GM12865 (cell line): ENCODE results near the gene ZKSCAN3.

Source experiments
- DNase-seq: peaks from one replicate; pipeline ENCODE4 v3.0.0; 2010; ENCODE audit warnings: low read depth
- H3K4me3 ChIP-seq: 2 replicates; pipeline ENCODE4 v1.5.1; 2011; ENCODE audit warnings: mild to moderate bottlenecking, low read depth, low read length, control low read depth
- TF ChIP-seq, protein P1 (sequence below): IDR thresholded peaks from 2 replicates; pipeline ENCODE4 v1.5.1; 2011; ENCODE audit warnings: low read length, control low read depth, low read depth, inconsistent platforms; ENCODE audit not compliant: insufficient read depth; ENCODE audit errors: missing control alignments

The ZKSCAN3 gene

DNA sequence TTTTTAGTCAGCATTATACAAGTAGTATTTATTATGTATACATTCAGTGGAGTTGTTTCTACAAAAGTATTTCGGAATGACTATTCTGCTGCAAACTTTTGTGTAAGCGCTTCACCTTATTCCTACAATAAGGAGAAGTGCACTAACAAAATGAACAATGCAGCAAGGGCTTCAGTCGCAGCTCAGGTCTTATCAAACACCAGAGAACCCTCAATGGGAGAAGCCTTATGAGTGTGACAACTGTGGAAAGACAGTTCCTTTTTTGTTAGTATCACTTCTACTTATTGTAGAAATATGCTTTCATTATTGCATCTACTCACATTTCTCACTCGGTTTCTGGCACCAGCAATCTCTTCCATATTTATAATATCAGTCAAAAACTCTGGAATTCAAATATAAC lies 18.8 kb downstream of the ZKSCAN3 start:
- DNase-seq: peak; percentile 52
- H3K4me3 ChIP-seq: no peak overlapping the region
- TF ChIP-seq, protein P1, sequence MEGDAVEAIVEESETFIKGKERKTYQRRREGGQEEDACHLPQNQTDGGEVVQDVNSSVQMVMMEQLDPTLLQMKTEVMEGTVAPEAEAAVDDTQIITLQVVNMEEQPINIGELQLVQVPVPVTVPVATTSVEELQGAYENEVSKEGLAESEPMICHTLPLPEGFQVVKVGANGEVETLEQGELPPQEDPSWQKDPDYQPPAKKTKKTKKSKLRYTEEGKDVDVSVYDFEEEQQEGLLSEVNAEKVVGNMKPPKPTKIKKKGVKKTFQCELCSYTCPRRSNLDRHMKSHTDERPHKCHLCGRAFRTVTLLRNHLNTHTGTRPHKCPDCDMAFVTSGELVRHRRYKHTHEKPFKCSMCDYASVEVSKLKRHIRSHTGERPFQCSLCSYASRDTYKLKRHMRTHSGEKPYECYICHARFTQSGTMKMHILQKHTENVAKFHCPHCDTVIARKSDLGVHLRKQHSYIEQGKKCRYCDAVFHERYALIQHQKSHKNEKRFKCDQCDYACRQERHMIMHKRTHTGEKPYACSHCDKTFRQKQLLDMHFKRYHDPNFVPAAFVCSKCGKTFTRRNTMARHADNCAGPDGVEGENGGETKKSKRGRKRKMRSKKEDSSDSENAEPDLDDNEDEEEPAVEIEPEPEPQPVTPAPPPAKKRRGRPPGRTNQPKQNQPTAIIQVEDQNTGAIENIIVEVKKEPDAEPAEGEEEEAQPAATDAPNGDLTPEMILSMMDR: no peak

DNA sequence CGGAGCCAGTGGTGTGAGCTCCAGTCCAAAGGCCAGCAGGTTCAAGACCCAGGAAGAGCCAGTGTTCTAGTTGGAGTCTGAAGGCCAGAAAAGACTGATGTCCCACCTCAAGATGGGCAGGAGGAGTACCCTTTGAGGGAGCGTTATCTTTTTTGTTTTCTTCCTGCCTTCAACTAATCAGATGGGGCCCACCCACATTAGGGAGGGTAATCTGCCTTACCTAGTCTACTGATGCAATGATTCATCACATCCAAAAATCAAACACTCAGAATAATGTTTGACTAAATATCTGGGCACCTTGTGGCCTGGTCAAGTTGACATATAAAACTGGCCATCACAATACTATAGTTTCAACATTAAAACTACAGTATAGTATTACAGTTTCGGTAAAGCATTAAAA lies 19.7 kb downstream of the ZKSCAN3 start:
- no peak for DNase-seq
- no peak overlapping the region for H3K4me3 ChIP-seq
- TF ChIP-seq, protein P1: no peak

DNA sequence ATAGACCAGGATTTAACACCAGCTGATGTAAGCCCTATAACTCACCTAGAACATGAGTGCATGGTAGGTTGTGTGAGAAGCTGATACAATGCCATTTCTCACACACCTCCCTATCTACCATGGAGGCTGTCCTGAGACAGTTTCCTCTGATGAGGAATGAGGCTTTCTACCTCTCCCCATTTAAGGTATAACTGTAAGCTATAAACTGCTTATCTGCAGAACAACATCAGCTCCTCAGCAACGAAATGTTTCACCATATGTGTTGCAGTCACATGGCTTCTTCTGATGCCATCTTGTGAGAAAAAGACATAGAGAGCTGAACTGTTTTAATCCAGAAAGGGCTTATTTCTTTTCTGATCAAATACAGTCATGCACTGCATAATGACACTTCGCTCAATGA lies 20.7 kb downstream of the ZKSCAN3 start:
- TF ChIP-seq, protein P1: no peak
- DNase-seq: no peak
- H3K4me3 ChIP-seq: no peak overlapping the region

DNA sequence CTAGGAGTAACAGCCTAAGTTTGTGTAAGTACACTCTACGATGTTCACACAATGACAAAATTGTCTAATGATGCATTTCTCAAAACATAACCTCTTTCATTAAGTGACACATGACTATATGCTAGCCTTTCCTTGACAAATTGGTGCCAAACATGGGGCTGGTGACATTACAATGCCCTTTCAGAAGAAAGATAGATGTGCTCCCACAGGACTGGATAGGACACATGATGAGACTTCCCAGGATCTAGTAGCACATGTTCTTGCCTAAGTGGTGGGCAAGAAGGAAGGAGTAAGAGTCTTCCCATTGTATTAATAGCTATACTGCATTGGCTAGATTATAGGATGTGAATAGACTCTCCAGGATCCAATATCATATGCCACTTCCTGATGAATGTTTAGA lies 21.5 kb downstream of the ZKSCAN3 start:
- TF ChIP-seq, protein P1: no peak
- no peak overlapping the region for H3K4me3 ChIP-seq
- no peak for DNase-seq

DNA sequence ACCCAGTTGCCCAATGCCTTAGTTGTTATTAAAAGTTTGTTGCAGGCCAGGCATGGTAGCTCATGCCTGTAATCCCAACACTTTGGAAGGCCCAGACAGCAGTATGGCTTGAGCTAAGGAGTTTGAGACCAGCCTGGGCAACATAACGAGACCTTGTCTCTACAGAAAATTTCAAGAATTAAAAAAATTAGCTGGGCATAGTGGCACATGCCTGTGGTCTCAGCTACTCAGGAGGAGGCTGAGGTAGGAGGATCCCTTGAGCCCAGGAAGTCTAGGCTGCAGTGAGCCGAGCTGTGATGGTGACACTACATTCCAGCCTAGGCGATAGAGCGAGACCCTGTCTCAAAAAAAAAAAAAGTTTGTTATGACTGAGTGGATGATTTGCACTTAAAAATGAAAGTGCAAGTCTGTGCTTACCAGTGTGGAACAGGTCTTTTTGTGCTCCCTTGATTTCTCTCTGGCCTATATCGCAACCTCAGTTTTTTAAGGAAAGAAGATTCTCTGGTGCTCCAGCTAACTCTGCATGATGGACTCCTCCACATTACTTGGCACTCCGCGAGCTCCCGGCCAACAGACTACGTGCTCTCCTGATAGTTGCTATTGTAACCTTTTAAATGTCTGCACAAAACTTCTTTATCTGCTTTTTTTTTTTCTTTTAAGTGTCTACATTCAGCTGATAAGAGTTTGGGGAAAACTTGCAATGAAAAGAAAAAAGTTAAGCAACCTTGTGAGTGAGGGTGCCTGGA lies 22.1 kb downstream of the ZKSCAN3 start:
- no peak overlapping the region for H3K4me3 ChIP-seq
- TF ChIP-seq, protein P1: no peak
- peak; percentile 55 for DNase-seq

DNA sequence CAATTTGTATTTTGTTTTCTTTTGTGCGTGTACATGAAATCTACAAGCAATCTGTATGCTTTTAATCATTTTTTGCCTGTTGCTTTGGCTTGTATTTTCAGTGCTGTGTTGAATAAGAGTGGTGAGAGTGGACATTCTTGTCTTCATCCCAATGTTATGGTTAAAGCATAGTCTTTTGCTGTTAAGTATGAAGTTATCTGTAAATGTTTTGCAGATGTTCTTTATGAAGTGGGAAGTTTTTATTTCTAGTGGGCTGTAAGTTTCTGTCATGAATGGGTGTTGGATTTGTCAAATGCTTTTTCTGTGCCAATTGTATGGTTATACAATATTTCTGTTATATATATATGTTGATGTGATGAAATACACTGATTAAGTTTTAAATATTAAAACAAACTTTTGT lies 24.2 kb downstream of the ZKSCAN3 start:
- TF ChIP-seq, protein P1: no peak
- H3K4me3 ChIP-seq: no peak overlapping the region
- DNase-seq: no peak

DNA sequence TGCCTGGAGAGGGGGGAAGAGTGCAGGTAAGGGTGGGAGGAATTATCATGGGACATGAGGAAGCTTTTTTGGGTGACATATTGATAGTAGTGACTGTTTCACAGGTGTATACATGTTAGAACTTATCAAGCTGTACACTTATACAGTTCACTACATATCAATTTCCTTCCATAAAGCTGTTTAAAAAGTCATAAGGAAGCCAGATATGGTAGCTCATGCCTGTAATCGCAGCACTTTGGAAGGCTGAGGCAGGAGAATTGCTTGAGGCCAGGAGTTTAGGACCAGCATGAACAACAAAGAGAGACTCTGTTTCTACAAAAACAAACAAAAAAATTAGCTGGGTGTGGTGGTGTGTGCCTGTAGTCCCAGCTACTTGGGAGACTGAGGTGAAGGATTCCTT lies 28.1 kb downstream of the ZKSCAN3 start:
- TF ChIP-seq, protein P1: no peak
- no peak overlapping the region for H3K4me3 ChIP-seq
- no peak for DNase-seq
